ENCODE results near the gene POLA1.

POLA1 gene

GRCh38 chrX:25007059-25008053 lies 313.6 kb downstream of the POLA1 start:
- no peak for DNase-seq

GRCh38 chrX:25009407-25009806 lies 315.7 kb downstream of the POLA1 start:
- no peak for DNase-seq

- DNase-seq, result no peak
These were observed 317.3 kb downstream of the POLA1 start for GRCh38 chrX:25010784-25011588.

GRCh38 chrX:25011589-25012432 lies 318.1 kb downstream of the POLA1 start:
- DNase-seq, result peak in 5 of 56 donors; percentile 2 to 21 (median 11)

GRCh38 chrX:25012433-25012735 lies 318.7 kb downstream of the POLA1 start:
- DNase-seq, result no peak

- DNase-seq, result no peak
These were observed 319.3 kb downstream of the POLA1 start for GRCh38 chrX:25012793-25013631.

- DNase-seq, result no peak
These were observed 320.1 kb downstream of the POLA1 start for GRCh38 chrX:25013632-25014365.

- DNase-seq, result no peak
These were observed 320.7 kb downstream of the POLA1 start for GRCh38 chrX:25014366-25014838.

GRCh38 chrX:25015486-25016360 lies 322.0 kb downstream of the POLA1 start, which contains the start of gene ARX:
ARX (minus strand) TSS chrX:25015965; CDS start chrX:25015737, 228 bp downstream.
- DNase-seq, result peak in 52 of 56 donors; percentile 1 to 77 (median 37)

GRCh38 chrX:25016361-25016671 lies 322.6 kb downstream of the POLA1 start:
- no peak for DNase-seq

GRCh38 chrX:25016938-25017598 lies 323.4 kb downstream of the POLA1 start:
- no peak for DNase-seq

GRCh38 chrX:25017667-25018247 lies 324.0 kb downstream of the POLA1 start:
- peak in 4 of 56 donors; percentile 1 to 28 (median 8) for DNase-seq

GRCh38 chrX:25018682-25019081 lies 325.0 kb downstream of the POLA1 start:
- no peak for DNase-seq

GRCh38 chrX:25019707-25020390 lies 326.1 kb downstream of the POLA1 start:
- no peak for DNase-seq

- no peak for DNase-seq
These were observed 326.7 kb downstream of the POLA1 start for GRCh38 chrX:25020391-25020904.

GRCh38 chrX:25020905-25021449 lies 327.3 kb downstream of the POLA1 start:
- peak in 3 of 56 donors; percentile 1 to 22 (median 5) for DNase-seq
